ENCODE results near the gene SPATS1. TPM values are rescaled to one million over a fixed set of nuclear protein-coding genes. Genes with fewer than 3 reads are reported as not detected.

The SPATS1 gene
- total and polyA plus RNA-seq, 3 donors from 2014 or later = 10.7 to 51.7 (median 13.1) TPM

DNA sequence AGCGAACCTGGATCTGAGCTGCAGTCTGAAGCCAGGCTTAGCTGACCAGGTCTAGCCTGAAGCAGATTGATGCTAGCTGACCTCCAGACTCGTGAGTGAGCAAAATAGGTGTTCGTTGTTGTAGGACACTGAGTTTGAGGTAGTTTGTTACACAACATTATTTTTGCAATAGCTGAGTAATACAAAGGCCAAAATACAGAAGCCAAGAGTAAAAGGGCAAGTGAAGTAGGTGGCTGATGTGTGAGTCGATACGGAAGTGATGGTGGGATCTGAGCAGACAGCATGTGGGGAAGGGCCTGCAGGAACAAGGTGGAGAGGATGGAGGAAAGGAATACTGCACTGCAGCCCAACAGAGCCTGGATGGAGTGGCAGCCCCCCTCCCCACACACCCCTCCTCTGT lies 8.5 kb upstream of the SPATS1 start:
- WGBS, 2 donors = 89 to 90% methylated on average over 5 of the region's 5 CpGs
- TF ChIP-seq POLR2A (IDR thresholded peaks at IDR 0.05) = no peak
- TF ChIP-seq, protein P1, sequence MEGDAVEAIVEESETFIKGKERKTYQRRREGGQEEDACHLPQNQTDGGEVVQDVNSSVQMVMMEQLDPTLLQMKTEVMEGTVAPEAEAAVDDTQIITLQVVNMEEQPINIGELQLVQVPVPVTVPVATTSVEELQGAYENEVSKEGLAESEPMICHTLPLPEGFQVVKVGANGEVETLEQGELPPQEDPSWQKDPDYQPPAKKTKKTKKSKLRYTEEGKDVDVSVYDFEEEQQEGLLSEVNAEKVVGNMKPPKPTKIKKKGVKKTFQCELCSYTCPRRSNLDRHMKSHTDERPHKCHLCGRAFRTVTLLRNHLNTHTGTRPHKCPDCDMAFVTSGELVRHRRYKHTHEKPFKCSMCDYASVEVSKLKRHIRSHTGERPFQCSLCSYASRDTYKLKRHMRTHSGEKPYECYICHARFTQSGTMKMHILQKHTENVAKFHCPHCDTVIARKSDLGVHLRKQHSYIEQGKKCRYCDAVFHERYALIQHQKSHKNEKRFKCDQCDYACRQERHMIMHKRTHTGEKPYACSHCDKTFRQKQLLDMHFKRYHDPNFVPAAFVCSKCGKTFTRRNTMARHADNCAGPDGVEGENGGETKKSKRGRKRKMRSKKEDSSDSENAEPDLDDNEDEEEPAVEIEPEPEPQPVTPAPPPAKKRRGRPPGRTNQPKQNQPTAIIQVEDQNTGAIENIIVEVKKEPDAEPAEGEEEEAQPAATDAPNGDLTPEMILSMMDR (IDR thresholded peaks at IDR 0.05) = no peak
- Histone ChIP-seq H3K4me3 (no peak overlapping the region), H3K4me1 (peaks cover 3% of the 10 kb centered on the region), H3K27ac (no peak overlapping the region), H3K27me3 (no peaks in the 10 kb centered on the region), H3K36me3 (ENCODE audit: low read depth, missing control alignments) (no peaks in the 10 kb centered on the region), H3K9me3 (no peaks in the 10 kb centered on the region)
- no peak for DNase-seq
- intact Hi-C loops (cut with DNase I; ENCODE audit: low total_unique reads) = no loop called here

DNA sequence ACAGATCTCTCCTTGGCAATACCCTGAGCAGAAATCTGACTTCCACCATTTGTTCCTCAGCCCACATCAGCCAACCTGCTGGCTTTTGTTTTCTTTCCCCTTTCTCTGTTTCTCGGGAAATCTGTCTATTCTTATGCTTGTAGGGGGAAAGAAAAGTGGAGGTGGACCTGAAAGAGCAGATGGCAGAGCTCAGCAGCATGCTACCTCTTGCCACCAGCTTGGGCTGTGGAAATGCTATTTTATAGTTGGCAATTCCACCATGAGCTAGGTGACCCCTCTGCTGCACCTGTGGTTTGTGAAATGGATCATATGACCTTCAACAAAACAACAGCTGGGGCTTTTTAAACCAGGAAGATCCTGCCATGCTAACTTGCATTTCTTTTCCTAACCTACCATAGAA lies 6.8 kb upstream of the SPATS1 start:
- peaks cover 8% of the 10 kb centered on the region for H3K4me1 ChIP-seq
- H3K27ac ChIP-seq = no peak overlapping the region
- H3K4me3 ChIP-seq = no peak overlapping the region
- no peak for DNase-seq
- intact Hi-C loops (cut with DNase I; ENCODE audit: low total_unique reads) = no loop called here
- H3K36me3 ChIP-seq (ENCODE audit: low read depth, missing control alignments) = no peaks in the 10 kb centered on the region
- 66 to 71% methylated on average over 1 of the region's 1 CpG for WGBS, 2 donors
- H3K9me3 ChIP-seq = no peaks in the 10 kb centered on the region
- TF ChIP-seq POLR2A (IDR thresholded peaks at IDR 0.05) = no peak
- H3K27me3 ChIP-seq = no peaks in the 10 kb centered on the region

DNA sequence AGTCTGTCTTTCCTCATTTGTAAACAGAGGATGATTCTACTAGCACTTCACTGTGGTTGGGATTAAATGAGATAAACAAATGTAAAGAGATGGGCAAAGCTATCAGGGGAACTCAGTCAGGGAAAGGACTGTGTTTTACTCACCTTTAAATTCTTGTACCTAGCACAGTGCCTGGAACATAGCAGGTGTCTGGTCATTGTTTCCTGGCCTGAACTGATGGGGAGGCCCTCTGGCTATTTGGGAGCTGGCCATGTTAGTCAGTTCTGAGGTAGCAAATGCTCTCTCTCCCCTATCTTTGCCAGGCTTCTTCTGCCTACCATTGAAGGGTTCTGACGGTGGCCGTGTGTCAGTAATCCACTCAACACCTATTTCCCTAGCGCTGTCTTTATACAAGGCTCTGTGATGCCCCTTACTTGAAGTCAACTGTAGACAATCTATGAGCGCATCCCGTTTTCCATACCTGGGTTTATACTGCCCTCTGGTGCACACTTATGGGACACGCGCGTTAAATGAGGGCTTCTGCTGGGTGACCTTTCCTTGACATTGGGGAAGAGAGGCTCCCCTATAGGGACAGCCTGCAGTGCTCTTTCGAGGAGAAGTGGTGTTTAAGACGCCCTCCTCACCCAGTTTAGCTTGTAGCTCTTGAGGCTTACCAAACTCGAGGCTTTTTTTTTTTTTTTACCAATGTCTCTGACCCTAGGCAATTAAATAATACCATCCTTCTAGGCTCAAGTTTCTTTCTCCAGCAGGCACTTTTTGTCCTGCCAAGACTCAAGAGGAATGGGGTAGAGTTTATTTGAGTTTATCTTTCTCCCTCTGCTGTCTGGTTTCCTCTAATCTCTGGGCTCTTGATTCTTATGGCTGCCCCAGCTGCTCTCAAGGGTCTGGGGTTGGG lies 4.0 kb upstream of the SPATS1 start:
- WGBS, 2 donors = 18 to 32% methylated on average over 11 of the region's 11 CpGs

DNA sequence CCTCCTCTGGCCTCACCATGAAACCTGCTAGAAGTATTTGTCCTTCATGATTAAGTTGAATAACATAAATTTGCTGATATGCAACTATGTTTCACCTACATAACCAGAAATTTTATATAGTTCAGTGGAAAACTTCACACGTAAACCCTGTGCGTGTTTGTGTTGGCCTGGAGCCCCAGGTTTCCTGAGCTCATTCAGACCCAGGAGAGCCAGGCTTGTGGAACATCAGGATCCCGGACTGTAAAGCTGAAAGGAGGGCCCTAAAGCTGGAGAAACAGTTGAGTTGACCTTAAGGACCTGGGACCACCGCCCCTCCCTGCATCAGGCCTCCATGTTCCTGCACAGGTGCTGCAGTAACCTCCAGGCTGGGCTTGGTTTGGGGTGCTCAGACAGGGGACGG lies 3.1 kb upstream of the SPATS1 start:
- intact Hi-C loops (cut with DNase I; ENCODE audit: low total_unique reads) = no loop called here
- TF ChIP-seq POLR2A (IDR thresholded peaks at IDR 0.05) = no peak
- TF ChIP-seq, protein P1 (IDR thresholded peaks at IDR 0.05) = no peak
- Histone ChIP-seq H3K27ac (peak overlapping the region in 1 of 2 donors; percentile 32), H3K4me1 (peaks cover 14% of the 10 kb centered on the region), H3K4me3 (no peak overlapping the region), H3K27me3 (no peaks in the 10 kb centered on the region), H3K36me3 (ENCODE audit: low read depth, missing control alignments) (no peaks in the 10 kb centered on the region), H3K9me3 (no peaks in the 10 kb centered on the region)
- DNase-seq = peak; percentile 74
- 49 to 68% methylated on average over 5 of the region's 5 CpGs for WGBS, 2 donors

More for the DNA sequence above, 4.0 kb upstream of the SPATS1 start:
- Histone ChIP-seq H3K36me3 (ENCODE audit: low read depth, missing control alignments) (no peaks in the 10 kb centered on the region), H3K27ac (peak overlapping the region in 1 of 2 donors; percentile 32), H3K27me3 (no peaks in the 10 kb centered on the region), H3K4me1 (peaks cover 14% of the 10 kb centered on the region), H3K4me3 (no peak overlapping the region), H3K9me3 (no peaks in the 10 kb centered on the region)
- peak; percentile 71 for DNase-seq
- TF ChIP-seq, protein P1 (IDR thresholded peaks at IDR 0.05) = peak; percentile 26 to 64 (median 63)
- TF ChIP-seq POLR2A (IDR thresholded peaks at IDR 0.05) = no peak
- intact Hi-C loops (cut with DNase I; ENCODE audit: low total_unique reads) = no loop called here

DNA sequence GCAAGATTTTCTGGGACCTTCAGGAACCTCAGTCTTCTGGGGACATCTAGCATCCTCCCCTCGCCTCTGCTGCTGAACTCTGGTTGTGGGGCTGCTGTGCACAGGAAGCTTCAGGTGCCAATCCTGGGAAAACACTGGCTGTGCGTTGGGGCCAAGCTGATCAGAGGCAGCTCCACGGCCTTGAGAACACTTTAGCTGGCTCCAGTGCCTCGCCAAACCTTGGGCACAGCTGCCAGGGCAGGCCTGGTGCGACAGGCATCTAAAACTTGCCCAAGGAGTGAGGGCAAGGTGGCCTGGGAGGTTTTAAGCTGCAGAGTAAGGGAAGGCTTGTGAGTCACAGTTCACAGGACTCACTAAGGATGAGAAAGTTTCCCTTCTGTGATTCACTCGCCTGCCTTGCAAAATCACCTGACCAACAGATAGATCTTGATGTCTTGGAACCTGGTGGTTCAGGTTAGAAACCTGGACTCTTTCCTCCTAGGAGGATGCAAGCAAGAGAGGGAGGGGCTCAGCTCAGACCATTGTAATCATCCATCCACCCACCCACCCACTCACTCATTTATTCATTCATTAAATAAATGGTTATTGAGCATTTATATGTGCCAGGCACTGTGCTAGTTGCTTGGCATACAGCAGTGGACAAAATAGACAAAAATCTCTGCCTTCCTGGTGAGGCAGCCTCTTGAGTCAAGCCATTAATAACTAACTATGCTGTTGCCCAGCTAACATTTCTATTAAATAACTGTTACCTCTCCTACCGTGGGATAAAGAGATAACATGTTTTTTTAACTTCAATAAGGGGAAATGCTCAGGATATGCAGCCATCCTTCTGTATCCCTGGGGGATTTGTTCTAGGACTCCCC lies 2.5 kb upstream of the SPATS1 start:
- peaks cover 14% of the 10 kb centered on the region for H3K4me1 ChIP-seq
- H3K36me3 ChIP-seq (ENCODE audit: low read depth, missing control alignments) = no peaks in the 10 kb centered on the region
- 60 to 76% methylated on average over 7 of the region's 7 CpGs for WGBS, 2 donors
- no peaks in the 10 kb centered on the region for H3K27me3 ChIP-seq
- H3K27ac ChIP-seq = no peak overlapping the region
- H3K9me3 ChIP-seq = no peaks in the 10 kb centered on the region
- TF ChIP-seq, protein P1 (IDR thresholded peaks at IDR 0.05) = no peak
- TF ChIP-seq POLR2A (IDR thresholded peaks at IDR 0.05) = no peak
- no peak overlapping the region for H3K4me3 ChIP-seq
- DNase-seq = no peak
- intact Hi-C loops (cut with DNase I; ENCODE audit: low total_unique reads) = no loop called here
